Liver (tissue), 3 donors: ENCODE results near the gene TIGD7.
A peak's percentile ranks its signal among the peaks of the same experiment; 100 is the strongest.

Experiments
- CTCF ChIP-seq: fragments of 150-350 bp; IDR thresholded peaks from 2 replicates; pipeline ENCODE4 v1.5.1; 2017; ENCODE audit warnings: improper control_type of control experiment, low read depth, low read length; ENCODE audit not compliant: missing input control
- FOXA1 ChIP-seq: IDR thresholded peaks from 2 replicates; pipeline ENCODE4 v1.6.1; 2016; ENCODE audit warnings: antibody characterized with exemption
- RAD21 ChIP-seq, 2 donors: IDR thresholded peaks; 2 replicates each; pipeline ENCODE4 v1.6.1; 2016; ENCODE audit warnings: antibody characterized with exemption in 2 of 2, mild to moderate bottlenecking in 2 of 2
- RXRA ChIP-seq, 2 donors: IDR thresholded peaks; 2 replicates each; pipeline ENCODE4 v1.6.1; 2017 to 2018; ENCODE audit warnings: antibody characterized with exemption in 2 of 2, mild to moderate bottlenecking in 1 of 2
- TF ChIP-seq, protein P1 (sequence below): IDR thresholded peaks from 2 replicates; pipeline ENCODE4 v1.6.1; 2016; ENCODE audit warnings: antibody characterized with exemption
- TF ChIP-seq, protein P2 (sequence below): IDR thresholded peaks from 2 replicates; pipeline ENCODE4 v1.6.1; 2016; ENCODE audit warnings: antibody characterized with exemption, mild to moderate bottlenecking
- donor health status: healthy.
- donor health status: healthy.

GRCh38 chr16:3282730-3283542, 22.3 kb downstream of the TIGD7 start, which contains the start of gene ZNF263:
- TF ChIP-seq CTCF, result no peak
- TF ChIP-seq, protein P1, sequence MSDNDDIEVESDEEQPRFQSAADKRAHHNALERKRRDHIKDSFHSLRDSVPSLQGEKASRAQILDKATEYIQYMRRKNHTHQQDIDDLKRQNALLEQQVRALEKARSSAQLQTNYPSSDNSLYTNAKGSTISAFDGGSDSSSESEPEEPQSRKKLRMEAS, result peak; percentile 90
- TF ChIP-seq, protein P2, sequence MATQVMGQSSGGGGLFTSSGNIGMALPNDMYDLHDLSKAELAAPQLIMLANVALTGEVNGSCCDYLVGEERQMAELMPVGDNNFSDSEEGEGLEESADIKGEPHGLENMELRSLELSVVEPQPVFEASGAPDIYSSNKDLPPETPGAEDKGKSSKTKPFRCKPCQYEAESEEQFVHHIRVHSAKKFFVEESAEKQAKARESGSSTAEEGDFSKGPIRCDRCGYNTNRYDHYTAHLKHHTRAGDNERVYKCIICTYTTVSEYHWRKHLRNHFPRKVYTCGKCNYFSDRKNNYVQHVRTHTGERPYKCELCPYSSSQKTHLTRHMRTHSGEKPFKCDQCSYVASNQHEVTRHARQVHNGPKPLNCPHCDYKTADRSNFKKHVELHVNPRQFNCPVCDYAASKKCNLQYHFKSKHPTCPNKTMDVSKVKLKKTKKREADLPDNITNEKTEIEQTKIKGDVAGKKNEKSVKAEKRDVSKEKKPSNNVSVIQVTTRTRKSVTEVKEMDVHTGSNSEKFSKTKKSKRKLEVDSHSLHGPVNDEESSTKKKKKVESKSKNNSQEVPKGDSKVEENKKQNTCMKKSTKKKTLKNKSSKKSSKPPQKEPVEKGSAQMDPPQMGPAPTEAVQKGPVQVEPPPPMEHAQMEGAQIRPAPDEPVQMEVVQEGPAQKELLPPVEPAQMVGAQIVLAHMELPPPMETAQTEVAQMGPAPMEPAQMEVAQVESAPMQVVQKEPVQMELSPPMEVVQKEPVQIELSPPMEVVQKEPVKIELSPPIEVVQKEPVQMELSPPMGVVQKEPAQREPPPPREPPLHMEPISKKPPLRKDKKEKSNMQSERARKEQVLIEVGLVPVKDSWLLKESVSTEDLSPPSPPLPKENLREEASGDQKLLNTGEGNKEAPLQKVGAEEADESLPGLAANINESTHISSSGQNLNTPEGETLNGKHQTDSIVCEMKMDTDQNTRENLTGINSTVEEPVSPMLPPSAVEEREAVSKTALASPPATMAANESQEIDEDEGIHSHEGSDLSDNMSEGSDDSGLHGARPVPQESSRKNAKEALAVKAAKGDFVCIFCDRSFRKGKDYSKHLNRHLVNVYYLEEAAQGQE, result peak; percentile 34
- TF ChIP-seq RXRA (IDR thresholded peaks at IDR 0.05), result peak; percentile 63 to 67
- peak; percentile 27 for TF ChIP-seq FOXA1
- TF ChIP-seq RAD21 (IDR thresholded peaks at IDR 0.05), result peak in 1 of 2 donors; percentile 33
